NT2/D1 (cell line): ENCODE data around the gene LTBP1.

Experiments
- SUZ12 ChIP-seq: IDR thresholded peaks from 2 replicates; pipeline ENCODE4 v1.6.1; 2011; ENCODE audit not compliant: insufficient read length, insufficient read depth; ENCODE audit errors: extremely low read depth
- YY1 ChIP-seq: IDR thresholded peaks from 2 replicates; pipeline ENCODE4 v1.6.1; 2011; ENCODE audit not compliant: insufficient read length, insufficient read depth

DNA sequence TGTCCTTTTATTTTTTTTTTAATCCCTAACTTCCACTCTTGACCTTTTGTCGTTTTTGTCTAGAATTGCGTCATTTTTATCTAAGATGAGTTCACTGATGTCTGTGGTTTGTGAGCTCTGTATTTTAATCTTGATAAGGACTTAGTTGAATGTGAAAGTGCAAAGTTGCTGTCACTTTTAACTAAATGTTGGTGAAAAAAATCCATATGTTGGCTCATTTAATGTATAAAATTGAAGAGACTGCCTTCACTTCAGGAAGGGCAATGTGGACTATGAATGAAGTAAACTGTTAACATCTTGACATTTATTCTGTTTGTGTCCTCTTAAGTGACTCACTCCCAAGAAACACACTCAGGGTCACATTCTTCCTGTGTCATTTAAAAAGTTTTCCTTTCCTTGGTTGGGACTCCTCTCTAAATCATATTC, 273.1 kb downstream of the LTBP1 start:
- TF ChIP-seq YY1 (no peak), SUZ12 (no peak)
